HCT116 (cell line): ENCODE measurements around the gene SPOCK3. TPM values are rescaled to one million over a fixed set of nuclear protein-coding genes. Genes with fewer than 3 reads are reported as not detected.

Source experiments
- ATAC-seq: fragments of 200-7000 bp; cut with Tn5 transposase; 2 replicates; pipeline ENCODE4 v1.9.1; 2020; ENCODE audit warnings: mild to moderate bottlenecking, moderate library complexity
- BruUV-seq: library from RNA; stranded (reverse); fragments of 400-500 nt; replicated peaks from 2 replicates; lab custom pipeline; 2021; lab: Mats Ljungman, UMichigan
- CTCF ChIA-PET: fragments of 300-600 bp; sonication (Branson Sonifier 250); formaldehyde crosslinking; loops from one replicate; lab custom pipeline; 2021; ENCODE audit warnings: antibody characterized with exemption; lab: Charles Lee
- POLR2A ChIA-PET: fragments of 300-600, 350-600 bp; sonication (Branson Sonifier 250); formaldehyde crosslinking; loops from one replicate; lab custom pipeline; 2021; ENCODE audit warnings: antibody characterized with exemption; lab: Charles Lee
- RAD21 ChIA-PET, 2 experiments: fragments of 300-600 bp; sonication (Branson Sonifier 250); formaldehyde crosslinking; loops; one replicate each; lab custom pipeline; 2023; ENCODE audit warnings: low total read pairs in 2 of 2; ENCODE audit not compliant: uncharacterized antibody in 2 of 2, unreplicated experiment in 2 of 2, low non-redundant PET in 1 of 2; lab: Charles Lee
- DNase-seq: peaks from one replicate; pipeline ENCODE4 v3.0.0-alpha.2; 2010; ENCODE audit warnings: low read depth, low spot score
- H2AFZ ChIP-seq: fragments of 200-600 bp; shearing (Covaris generic), sonication (generic); 2 replicates; pipeline ENCODE4 v1.6.1; 2017; ENCODE audit warnings: low read depth, mixed run types, mixed read lengths, antibody characterized with exemption, low read length; ENCODE audit not compliant: poor library complexity, severe bottlenecking
- H3K27ac ChIP-seq: 2 replicates; pipeline ENCODE4 v1.5.1; 2012; ENCODE audit warnings: low read depth, low read length
- H3K27me3 ChIP-seq: fragments of 200-600 bp; sonication (generic); 2 replicates; pipeline ENCODE4 v1.6.1; 2016; ENCODE audit warnings: mixed run types, low read length, mixed read lengths; ENCODE audit not compliant: insufficient read depth
- H3K36me3 ChIP-seq, 2 experiments: fragments of 200-500 bp in 1 of 2; fragments of 200-600 bp in 1 of 2; sonication (Bioruptor generic) in 1 of 2; sonication (generic) in 1 of 2; 2 replicates each; pipeline versions ENCODE4 v1.5.1 to v1.6.1; 2014 to 2016; ENCODE audit warnings: low read length in 2 of 2, inconsistent platforms in 1 of 2, mixed read lengths in 1 of 2, mixed run types in 1 of 2; ENCODE audit not compliant: insufficient read depth in 2 of 2, control insufficient read depth in 1 of 2
- H3K4me1 ChIP-seq, 2 experiments: fragments of 200-600 bp in 1 of 2; sonication (generic) in 1 of 2; 2 replicates each; pipeline versions ENCODE4 v1.5.1 to v1.6.1; 2012 to 2017; ENCODE audit warnings: low read length in 2 of 2, inconsistent platforms in 1 of 2, mild to moderate bottlenecking in 1 of 2, mixed read lengths in 1 of 2, mixed run types in 1 of 2, moderate library complexity in 1 of 2; ENCODE audit not compliant: insufficient read depth in 2 of 2, control insufficient read depth in 1 of 2
- H3K4me2 ChIP-seq: fragments of 200-600 bp; sonication (generic); 2 replicates; pipeline ENCODE4 v1.6.1; 2017; ENCODE audit warnings: mixed run types, low read length, mixed read lengths
- H3K4me3 ChIP-seq, 2 experiments: fragments of 200-600 bp in 1 of 2; sonication (generic) in 1 of 2; replicated peaks in 1 of 2; 2 replicates each; pipeline ENCODE4 v1.5.1; 2011 to 2016; ENCODE audit warnings: low read length in 2 of 2, control low read depth in 1 of 2, low read depth in 1 of 2, mild to moderate bottlenecking in 1 of 2, mixed read lengths in 1 of 2, mixed run types in 1 of 2
- H3K79me2 ChIP-seq: fragments of 200-600 bp; sonication (generic); 2 replicates; pipeline ENCODE4 v1.6.1; 2017; ENCODE audit warnings: mild to moderate bottlenecking, mixed run types, low read length, moderate library complexity, mixed read lengths; ENCODE audit not compliant: insufficient read depth
- H3K9ac ChIP-seq: fragments of 200-600 bp; sonication (generic); 2 replicates; pipeline ENCODE4 v1.6.1; 2016; ENCODE audit warnings: low read length, mixed read lengths
- H3K9me2 ChIP-seq: fragments of 200-600 bp; sonication (generic), shearing (Covaris generic); 2 replicates; pipeline ENCODE4 v1.6.1; 2017; ENCODE audit warnings: mixed run types, mild to moderate bottlenecking, moderate library complexity; ENCODE audit not compliant: insufficient read depth
- H3K9me3 ChIP-seq, 2 experiments: fragments of 200-500 bp in 1 of 2; fragments of 200-600 bp in 1 of 2; sonication (Bioruptor generic) in 1 of 2; sonication (generic) in 1 of 2; 2 replicates each; pipeline ENCODE4 v1.6.1; 2014 to 2017; ENCODE audit warnings: low read length in 2 of 2, mixed read lengths in 2 of 2, inconsistent platforms in 1 of 2, low read depth in 1 of 2, mild to moderate bottlenecking in 1 of 2, mixed run types in 1 of 2, moderate library complexity in 1 of 2; ENCODE audit not compliant: control insufficient read depth in 1 of 2, insufficient read depth in 1 of 2
- H4K20me1 ChIP-seq: fragments of 200-600 bp; sonication (generic), shearing (Covaris generic); 2 replicates; pipeline ENCODE4 v1.6.1; 2017; ENCODE audit warnings: mixed run types, mild to moderate bottlenecking, moderate library complexity; ENCODE audit not compliant: insufficient read depth
- ATF3 ChIP-seq: IDR thresholded peaks from 2 replicates; pipeline ENCODE4 v1.6.1; 2012
- CEBPB ChIP-seq: IDR thresholded peaks from 2 replicates; pipeline ENCODE4 v1.6.1; 2012; ENCODE audit warnings: low read depth
- EGR1 ChIP-seq: IDR thresholded peaks from 2 replicates; pipeline ENCODE4 v1.6.1; 2012; ENCODE audit warnings: low read depth
- EZH2 ChIP-seq: fragments of 200-600 bp; sonication (generic); IDR thresholded peaks from 2 replicates; pipeline ENCODE4 v1.6.1; 2017; ENCODE audit warnings: antibody characterized with exemption, mixed run types
- FOSL1 ChIP-seq: IDR thresholded peaks from 2 replicates; pipeline ENCODE4 v1.6.1; 2012; ENCODE audit warnings: low read depth
- POLR2A ChIP-seq: IDR thresholded peaks from 2 replicates; pipeline ENCODE4 v1.7.0; 2011; ENCODE audit warnings: borderline replicate concordance; ENCODE audit not compliant: insufficient read depth, insufficient read length; ENCODE audit errors: extremely low read depth
- RAD21 ChIP-seq: IDR thresholded peaks from 2 replicates; pipeline ENCODE4 v1.6.1; 2012; ENCODE audit warnings: low read depth, mild to moderate bottlenecking
- SIN3A ChIP-seq: IDR thresholded peaks from 2 replicates; pipeline ENCODE4 v1.6.1; 2012; ENCODE audit warnings: low read depth
- YY1 ChIP-seq: IDR thresholded peaks from 2 replicates; pipeline ENCODE4 v1.6.1; 2011; ENCODE audit warnings: low read length, low read depth, moderate library complexity, mild to moderate bottlenecking; ENCODE audit not compliant: insufficient replicate concordance; ENCODE audit errors: extremely low read depth
- ZBTB33 ChIP-seq: IDR thresholded peaks from 2 replicates; pipeline ENCODE4 v1.6.1; 2011; ENCODE audit warnings: mild to moderate bottlenecking, low read length, moderate library complexity; ENCODE audit not compliant: insufficient replicate concordance; ENCODE audit errors: extremely low read depth
- ZFX ChIP-seq: fragments of 450-650 bp; IDR thresholded peaks from 2 replicates; pipeline ENCODE4 v1.6.1; 2017
- ZNF274 ChIP-seq: fragments of 200-500 bp; sonication (Bioruptor generic); IDR thresholded peaks from 2 replicates; pipeline ENCODE4 v1.6.1; 2014; ENCODE audit warnings: mild to moderate bottlenecking, low read depth, low read length, inconsistent platforms
- intact Hi-C: fragments of 100-400 bp; cut with micrococcal nuclease; formaldehyde crosslinking; loops from 2 replicates; pipeline ENCODE4 v1.10.0; 2022
- total RNA-seq: library from RNA; stranded (reverse); gene quantifications from one replicate; pipeline ENCODE4 v1.2.1, GENCODE V29; 2021; ENCODE audit not compliant: unreplicated experiment
- TF ChIP-seq, protein P1 (sequence below): IDR thresholded peaks from 2 replicates; pipeline ENCODE4 v1.6.1; 2012; ENCODE audit warnings: low read depth

SPOCK3 gene
- total RNA-seq, 1 experiment from 2014 or later: 1.7 TPM

DNA sequence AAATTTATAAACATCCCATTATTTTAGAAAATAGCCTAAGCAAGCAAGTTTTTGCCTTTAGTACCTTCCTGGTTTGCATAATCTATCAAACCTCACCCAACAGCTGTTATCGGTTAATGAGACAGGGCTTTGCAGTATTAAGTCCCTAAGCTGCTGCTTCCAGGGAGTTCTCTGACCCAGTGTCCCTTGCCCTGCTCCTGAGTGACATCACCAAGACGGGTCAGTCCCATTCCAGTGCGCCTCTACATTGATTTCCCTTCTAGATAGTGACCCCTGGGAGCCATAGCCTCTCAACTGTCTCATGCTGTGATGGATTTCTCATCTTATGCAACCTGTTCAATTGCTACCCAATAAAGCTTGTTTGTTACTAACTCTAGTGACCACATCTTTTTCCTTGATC, 410.4 kb downstream of the SPOCK3 start:
- Histone ChIP-seq H3K4me3 (no peak overlapping the region), H3K27ac (no peak overlapping the region), H3K36me3 (no peaks in the 10 kb centered on the region), H3K9ac (no peak overlapping the region), H3K27me3 (no peaks in the 10 kb centered on the region), H2AFZ (no peak overlapping the region), H3K9me3 (no peaks in the 10 kb centered on the region), H3K4me1 (no peaks in the 10 kb centered on the region), H3K9me2 (no peaks in the 10 kb centered on the region), H3K79me2 (no peaks in the 10 kb centered on the region), H3K4me2 (no peak overlapping the region), H4K20me1 (no peaks in the 10 kb centered on the region)
- ATAC-seq (no peak), DNase-seq (no peak)
- no peak for TF ChIP-seq EZH2
- no peak for TF ChIP-seq SIN3A
- TF ChIP-seq YY1: no peak
- TF ChIP-seq CEBPB: no peak
- TF ChIP-seq RAD21: no peak
- no peak for TF ChIP-seq FOSL1
- no peak for TF ChIP-seq EGR1
- no peak for TF ChIP-seq ATF3
- intact Hi-C loops: no loop called here
- POLR2A ChIA-PET: no interaction called here
- RAD21 ChIA-PET: no interaction called here
- CTCF ChIA-PET: interaction anchor here (0.9 kb wide), 1 partner anchor 16 kb away, joined by 3 read pairs; no protein-coding TSS in a partner anchor
- BruUV-seq: no TSS peak

- H3K9ac ChIP-seq: no peak overlapping the region
- H3K79me2 ChIP-seq: no peaks in the 10 kb centered on the region
- H3K4me2 ChIP-seq: no peak overlapping the region
- no peaks in the 10 kb centered on the region for H3K4me1 ChIP-seq
- no peaks in the 10 kb centered on the region for H3K27me3 ChIP-seq
- intact Hi-C loops: no loop called here
- ChIA-PET RAD21 (no interaction called here), CTCF (interaction anchor here (0.9 kb wide), 1 partner anchor 17 kb away, joined by 3 read pairs; no protein-coding TSS in a partner anchor), POLR2A (no interaction called here)
- ATAC-seq: no peak
- no peak for DNase-seq
- no peaks in the 10 kb centered on the region for H3K9me3 ChIP-seq
- H4K20me1 ChIP-seq: no peaks in the 10 kb centered on the region
- H3K27ac ChIP-seq: no peak overlapping the region
- BruUV-seq: no TSS peak
- no peaks in the 10 kb centered on the region for H3K9me2 ChIP-seq
- no peaks in the 10 kb centered on the region for H3K36me3 ChIP-seq
- H2AFZ ChIP-seq: no peak overlapping the region
- no peak overlapping the region for H3K4me3 ChIP-seq
- no peak for TF ChIP-seq POLR2A
- no peak for TF ChIP-seq ZNF274
- TF ChIP-seq SIN3A: no peak
- no peak for TF ChIP-seq ZFX
- no peak for TF ChIP-seq ATF3
- TF ChIP-seq, protein P1, sequence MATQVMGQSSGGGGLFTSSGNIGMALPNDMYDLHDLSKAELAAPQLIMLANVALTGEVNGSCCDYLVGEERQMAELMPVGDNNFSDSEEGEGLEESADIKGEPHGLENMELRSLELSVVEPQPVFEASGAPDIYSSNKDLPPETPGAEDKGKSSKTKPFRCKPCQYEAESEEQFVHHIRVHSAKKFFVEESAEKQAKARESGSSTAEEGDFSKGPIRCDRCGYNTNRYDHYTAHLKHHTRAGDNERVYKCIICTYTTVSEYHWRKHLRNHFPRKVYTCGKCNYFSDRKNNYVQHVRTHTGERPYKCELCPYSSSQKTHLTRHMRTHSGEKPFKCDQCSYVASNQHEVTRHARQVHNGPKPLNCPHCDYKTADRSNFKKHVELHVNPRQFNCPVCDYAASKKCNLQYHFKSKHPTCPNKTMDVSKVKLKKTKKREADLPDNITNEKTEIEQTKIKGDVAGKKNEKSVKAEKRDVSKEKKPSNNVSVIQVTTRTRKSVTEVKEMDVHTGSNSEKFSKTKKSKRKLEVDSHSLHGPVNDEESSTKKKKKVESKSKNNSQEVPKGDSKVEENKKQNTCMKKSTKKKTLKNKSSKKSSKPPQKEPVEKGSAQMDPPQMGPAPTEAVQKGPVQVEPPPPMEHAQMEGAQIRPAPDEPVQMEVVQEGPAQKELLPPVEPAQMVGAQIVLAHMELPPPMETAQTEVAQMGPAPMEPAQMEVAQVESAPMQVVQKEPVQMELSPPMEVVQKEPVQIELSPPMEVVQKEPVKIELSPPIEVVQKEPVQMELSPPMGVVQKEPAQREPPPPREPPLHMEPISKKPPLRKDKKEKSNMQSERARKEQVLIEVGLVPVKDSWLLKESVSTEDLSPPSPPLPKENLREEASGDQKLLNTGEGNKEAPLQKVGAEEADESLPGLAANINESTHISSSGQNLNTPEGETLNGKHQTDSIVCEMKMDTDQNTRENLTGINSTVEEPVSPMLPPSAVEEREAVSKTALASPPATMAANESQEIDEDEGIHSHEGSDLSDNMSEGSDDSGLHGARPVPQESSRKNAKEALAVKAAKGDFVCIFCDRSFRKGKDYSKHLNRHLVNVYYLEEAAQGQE: no peak
- TF ChIP-seq ZBTB33: no peak
Measured at GRCh38 chr4:166823126-166823525, 411.2 kb downstream of the SPOCK3 start.
